NB4 (cell line): ENCODE measurements around the gene ADGRL2.

Source experiments
- DNase-seq: peaks from one replicate; pipeline ENCODE4 v3.0.0; 2010; ENCODE audit warnings: low read depth
- H3K4me3 ChIP-seq: one replicate; pipeline ENCODE4 v1.5.1; 2011; ENCODE audit warnings: mild to moderate bottlenecking, low read depth, low read length, moderate library complexity
- CTCF ChIP-seq: IDR thresholded peaks from one replicate; pipeline ENCODE4 v1.5.1; 2012; ENCODE audit warnings: low read depth, low read length
- MAX ChIP-seq: IDR thresholded peaks from 2 replicates; pipeline ENCODE4 v1.6.1; 2011; ENCODE audit warnings: low read depth, low read length
- MYC ChIP-seq: IDR thresholded peaks from 2 replicates; pipeline ENCODE4 v1.6.1; 2011; ENCODE audit warnings: low read depth, low read length
- POLR2A ChIP-seq: IDR thresholded peaks from 2 replicates; pipeline ENCODE4 v1.6.1; 2011; ENCODE audit warnings: mild to moderate bottlenecking; ENCODE audit not compliant: insufficient read length; ENCODE audit errors: extremely low read depth

The ADGRL2 gene

DNA sequence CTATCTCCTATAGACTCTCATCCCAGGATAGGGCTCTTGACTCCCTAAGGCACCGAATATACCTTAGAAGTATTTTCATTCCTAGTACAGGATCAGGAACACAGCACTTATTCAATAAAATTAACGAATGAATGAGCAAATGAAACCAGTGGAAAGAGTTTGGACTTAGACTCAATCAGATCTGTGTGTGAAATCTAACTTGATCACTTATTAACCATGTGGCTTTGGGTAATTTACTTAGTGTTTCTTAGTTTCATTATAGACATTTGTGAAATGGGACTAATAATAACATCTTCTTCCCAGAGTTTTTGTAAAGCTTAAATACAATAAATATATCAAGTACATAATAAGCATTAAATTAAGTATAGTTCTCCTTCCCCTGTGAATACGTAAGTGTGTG lies 230.1 kb downstream of the ADGRL2 start:
- no peak for DNase-seq
- H3K4me3 ChIP-seq, result no peak overlapping the region
- no peak for TF ChIP-seq MAX
- no peak for TF ChIP-seq MYC
- no peak for TF ChIP-seq POLR2A
- TF ChIP-seq CTCF, result no peak

GRCh38 chr1:82032068-82032467 lies 231.3 kb downstream of the ADGRL2 start:
- no peak for DNase-seq

DNA sequence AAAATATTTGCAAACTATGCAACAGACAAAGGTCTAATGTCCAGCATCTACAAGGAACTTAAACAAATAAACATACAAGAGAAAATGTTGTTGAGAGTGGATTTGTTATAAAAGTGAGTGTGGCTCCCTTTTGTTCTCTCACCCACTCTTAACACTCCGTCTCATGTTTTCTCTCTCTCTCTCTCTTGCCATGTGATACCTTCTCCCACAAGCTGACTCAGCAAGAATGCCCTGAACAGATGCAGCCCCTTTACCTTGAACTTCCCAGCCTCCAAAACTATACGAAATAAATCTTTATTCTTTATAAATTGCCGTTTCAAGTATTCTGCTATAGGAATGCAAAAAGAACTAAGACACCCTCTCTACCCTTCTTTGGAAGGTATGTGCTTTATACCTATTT lies 234.1 kb downstream of the ADGRL2 start:
- H3K4me3 ChIP-seq, result no peak overlapping the region
- DNase-seq, result no peak
- TF ChIP-seq MYC (no peak), CTCF (no peak), MAX (no peak), POLR2A (no peak)

More at GRCh38 chr1:82032068-82032467, 231.3 kb downstream of the ADGRL2 start:
- TF ChIP-seq MAX, result no peak
- TF ChIP-seq CTCF, result no peak
- no peak for TF ChIP-seq MYC
- no peak overlapping the region for H3K4me3 ChIP-seq
